Raji (cell line): ENCODE measurements around the gene LSAMP.

Experiments used
- POLR2A ChIP-seq: IDR thresholded peaks from 2 replicates; pipeline ENCODE4 v1.6.1; 2011; ENCODE audit warnings: low read depth, low read length, control low read depth; ENCODE audit not compliant: insufficient read depth

LSAMP gene

DNA sequence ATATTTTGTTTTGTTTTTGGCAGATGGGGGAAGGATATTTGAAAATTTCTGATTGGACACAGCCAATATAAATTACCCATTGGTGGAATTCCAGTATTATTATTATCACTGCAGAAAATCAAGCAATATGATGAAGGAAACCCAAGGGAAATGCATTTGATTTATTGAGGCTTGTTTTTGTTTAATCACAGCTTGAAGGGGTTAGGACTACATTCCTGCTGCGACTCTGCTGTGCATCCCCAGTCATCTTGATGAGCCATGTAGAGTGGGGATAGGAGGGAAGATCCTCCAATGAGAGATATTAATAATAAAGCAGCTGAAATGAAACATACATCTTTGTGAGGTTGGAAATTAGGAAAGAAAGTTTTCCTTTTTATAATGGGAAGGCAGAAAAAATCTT is 613.4 kb downstream of the LSAMP start:
- no peak for TF ChIP-seq POLR2A

GRCh38 chr3:115830764-115831395 is 614.4 kb downstream of the LSAMP start:
- no peak for TF ChIP-seq POLR2A

DNA sequence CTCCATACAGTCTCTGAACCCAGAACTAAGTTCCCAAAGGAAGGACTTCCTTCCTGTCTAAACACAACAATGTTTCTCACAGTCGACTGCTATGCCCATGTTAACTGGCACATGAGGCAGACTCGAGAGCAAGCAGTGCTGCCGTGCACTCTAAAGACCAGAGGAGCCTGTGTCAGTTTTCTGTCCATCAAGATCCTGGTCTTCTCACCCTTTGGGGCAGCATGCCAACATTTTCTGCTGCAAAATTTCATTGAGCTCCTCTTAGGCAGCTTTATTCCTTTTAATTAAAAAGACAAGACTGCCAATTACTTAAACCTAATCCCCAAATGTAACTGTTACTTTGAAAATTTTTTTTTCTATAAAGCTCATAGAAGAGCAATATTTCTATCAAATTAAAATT is 616.9 kb downstream of the LSAMP start:
- TF ChIP-seq POLR2A: no peak

GRCh38 chr3:115827495-115827894 is 617.8 kb downstream of the LSAMP start:
- no peak for TF ChIP-seq POLR2A

DNA sequence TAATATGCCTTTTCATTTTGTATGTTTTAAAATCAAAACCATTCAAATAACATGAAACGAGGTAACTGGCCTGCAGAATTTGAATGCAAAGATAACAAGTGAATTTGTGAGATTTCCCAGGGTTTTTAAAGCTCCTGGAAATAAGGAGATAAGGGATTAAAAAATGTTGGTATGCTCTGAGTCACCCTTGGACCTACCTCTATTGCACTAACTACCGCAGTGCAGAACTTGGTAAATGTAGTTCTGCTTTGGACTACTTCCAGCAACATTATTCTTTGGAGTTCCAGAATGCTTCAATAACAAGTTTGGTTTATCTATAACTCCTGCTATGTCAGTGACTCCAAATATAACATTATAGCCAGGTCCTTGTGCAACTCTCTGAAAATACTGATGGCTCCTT is 620.2 kb downstream of the LSAMP start:
- no peak for TF ChIP-seq POLR2A

DNA sequence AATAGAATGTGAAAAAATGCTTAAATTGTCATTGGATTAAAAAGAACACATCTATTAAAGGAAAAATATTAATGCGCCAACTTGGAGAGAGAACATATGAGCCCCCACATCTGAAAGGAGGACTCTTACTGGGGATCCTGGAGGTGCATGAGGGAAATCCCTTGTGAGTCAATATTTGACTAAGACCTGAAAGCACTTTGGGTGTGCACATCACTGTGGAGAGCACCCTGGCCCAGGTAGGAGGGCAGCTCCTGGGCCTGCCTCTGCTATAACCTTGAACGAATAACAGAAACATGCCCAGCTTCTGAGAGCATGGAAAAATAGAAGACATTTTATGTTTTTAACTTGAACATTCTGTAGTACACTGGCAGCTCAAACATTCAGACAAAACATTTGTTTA is 622.2 kb downstream of the LSAMP start:
- no peak for TF ChIP-seq POLR2A

DNA sequence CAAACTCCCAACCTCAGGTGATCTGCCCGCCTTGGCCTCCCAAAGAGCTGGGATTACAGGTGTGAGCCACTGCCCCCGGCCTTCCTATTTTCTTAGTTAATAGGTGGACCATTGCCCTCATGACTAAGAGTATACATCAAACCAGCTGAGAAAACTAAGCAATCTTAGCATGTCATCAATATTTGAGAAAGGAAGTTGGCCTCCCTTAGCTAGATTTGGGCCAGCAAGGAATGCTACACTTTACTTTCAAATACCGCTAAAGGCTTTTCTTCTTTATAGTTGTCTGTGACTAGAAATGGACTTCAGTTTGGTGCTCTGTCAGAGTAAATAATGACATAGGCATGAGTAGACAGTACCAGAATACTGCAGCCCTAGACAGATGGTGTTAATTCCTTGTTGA is 622.7 kb downstream of the LSAMP start:
- no peak for TF ChIP-seq POLR2A

GRCh38 chr3:115819785-115820384 is 625.4 kb downstream of the LSAMP start:
- TF ChIP-seq POLR2A: no peak

- no peak for TF ChIP-seq POLR2A
Observed at GRCh38 chr3:115814778-115815380, 630.4 kb downstream of the LSAMP start.

GRCh38 chr3:115814006-115814405 is 631.3 kb downstream of the LSAMP start:
- no peak for TF ChIP-seq POLR2A

DNA sequence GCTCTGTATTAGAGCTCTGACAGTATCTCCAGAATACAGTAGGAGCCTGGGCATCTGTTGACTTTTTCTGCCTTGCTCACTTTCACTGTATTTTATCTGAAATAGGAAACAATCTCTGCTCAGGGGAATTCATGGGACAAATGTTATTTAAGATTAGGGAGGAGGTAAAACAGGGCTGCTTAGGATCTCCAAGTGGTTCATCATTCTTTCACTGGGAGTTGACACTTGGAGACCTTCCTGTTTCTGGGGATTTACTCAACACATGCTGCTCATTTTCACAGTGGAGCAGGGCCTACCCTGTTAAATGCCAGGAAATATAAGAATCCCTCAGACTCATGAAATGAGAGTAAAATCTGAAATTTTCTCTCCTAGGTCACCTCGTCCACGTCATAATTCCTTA is 636.5 kb downstream of the LSAMP start:
- no peak for TF ChIP-seq POLR2A

DNA sequence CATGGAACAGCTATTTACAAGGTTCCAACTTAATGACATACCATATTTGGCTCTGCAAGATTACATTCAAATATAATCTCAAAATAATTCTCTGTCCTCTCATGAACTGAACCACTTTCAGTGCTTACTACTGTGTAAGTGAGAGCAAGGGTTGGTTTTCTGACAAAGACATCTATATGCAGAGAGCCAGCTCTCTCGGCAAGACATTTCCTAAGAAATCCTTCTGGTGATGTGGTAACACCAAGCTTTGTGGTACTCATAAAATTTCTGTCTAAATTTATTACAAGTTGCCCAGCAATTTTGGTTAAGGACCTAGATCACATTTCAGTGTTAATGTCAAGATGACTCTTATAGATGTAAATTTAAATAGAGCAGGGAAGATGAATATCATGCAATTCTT is 637.0 kb downstream of the LSAMP start:
- TF ChIP-seq POLR2A: no peak

GRCh38 chr3:115806501-115806900 is 638.8 kb downstream of the LSAMP start:
- no peak for TF ChIP-seq POLR2A

- no peak for TF ChIP-seq POLR2A
Observed at GRCh38 chr3:115805520-115805919, 639.8 kb downstream of the LSAMP start.

DNA sequence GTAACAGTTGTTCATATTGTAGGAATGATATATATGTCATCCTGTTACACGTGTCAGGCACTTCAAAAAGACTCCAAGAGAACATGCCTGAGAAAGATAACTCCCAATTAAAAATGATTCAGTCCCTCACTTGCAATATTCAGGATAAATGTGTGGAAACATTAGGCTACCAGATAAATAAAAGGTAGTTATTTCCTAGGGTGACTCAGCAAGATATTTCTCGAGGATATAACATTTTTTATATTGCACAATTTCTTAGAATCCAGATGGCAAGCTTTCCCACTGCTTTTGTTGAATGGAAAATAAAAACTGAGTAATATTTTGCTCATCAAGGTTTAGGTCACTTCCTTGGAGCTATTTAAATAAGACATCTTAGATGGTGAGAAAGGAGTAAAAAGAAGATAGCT is 640.6 kb downstream of the LSAMP start:
- TF ChIP-seq POLR2A: no peak

DNA sequence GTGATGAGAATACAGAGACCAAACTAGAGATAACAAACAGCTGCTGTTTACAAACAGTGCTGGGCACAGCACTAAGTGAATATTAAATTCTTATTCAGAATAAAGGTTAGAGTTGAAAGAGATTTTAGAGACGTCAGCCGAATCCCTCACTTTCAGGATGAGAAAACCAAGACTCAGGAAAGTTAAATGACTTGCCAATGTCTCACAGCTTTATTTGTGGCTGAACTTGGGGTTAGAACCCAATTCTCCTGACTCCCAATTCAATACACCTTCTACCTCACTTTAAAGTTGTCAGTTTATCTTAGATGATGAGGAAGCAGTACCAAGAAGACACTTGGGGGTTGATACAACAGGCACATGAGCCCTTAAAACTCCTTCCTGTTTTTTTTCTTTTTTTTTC is 641.1 kb downstream of the LSAMP start:
- TF ChIP-seq POLR2A: no peak

DNA sequence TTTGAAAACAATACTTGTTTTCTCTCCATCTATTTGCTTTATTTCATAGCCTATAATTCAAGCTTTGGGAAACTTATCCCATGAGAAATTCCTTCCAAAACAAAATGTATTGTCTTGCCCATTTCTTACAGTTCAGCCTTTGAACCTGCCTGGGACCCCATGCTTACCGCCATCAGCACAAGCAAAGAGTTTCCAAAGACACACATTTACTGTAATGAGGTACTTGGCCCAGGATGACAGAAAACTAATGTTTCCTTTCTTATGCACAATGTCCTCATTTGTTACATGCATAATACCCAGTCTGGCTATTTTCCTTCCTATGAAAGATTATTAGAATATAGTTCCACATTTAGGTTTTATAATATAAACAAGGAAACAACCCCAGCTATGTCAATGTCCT is 641.6 kb downstream of the LSAMP start:
- no peak for TF ChIP-seq POLR2A

- no peak for TF ChIP-seq POLR2A
Observed at GRCh38 chr3:115800489-115801075, 644.7 kb downstream of the LSAMP start.
